ENCODE data around the gene DGKB.

The DGKB gene

DNA sequence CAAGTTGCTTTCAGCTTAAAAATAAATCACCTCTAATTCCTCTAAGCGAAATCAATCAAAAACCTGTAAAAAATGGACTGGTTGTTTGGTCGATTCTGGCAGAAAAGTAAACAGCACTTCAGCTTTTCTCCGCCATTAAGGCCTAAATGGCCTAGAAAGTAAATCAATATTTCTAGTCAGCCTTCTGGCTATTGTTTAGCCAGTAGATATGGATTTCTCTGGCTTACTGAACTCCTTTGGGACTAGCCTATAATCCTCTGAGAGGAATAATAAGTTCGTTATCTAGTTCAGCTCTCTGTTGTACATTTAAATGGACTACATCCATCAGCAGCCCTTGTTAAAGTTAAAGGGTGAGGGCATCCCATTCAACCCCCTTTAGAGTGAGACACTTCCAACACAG lies 513.0 kb downstream of the DGKB start:
- no peak for TF ChIP-seq ZFP30 (CRISPR knock-in tag; IDR thresholded peaks at IDR 0.05)
- no peak for TF ChIP-seq POU6F1 (CRISPR knock-in tag; IDR thresholded peaks at IDR 0.05; ENCODE audit: borderline replicate concordance, low read depth)
- no peak for TF ChIP-seq TSHZ2 (CRISPR knock-in tag; IDR thresholded peaks at IDR 0.05)
- no peak for TF ChIP-seq BACH2 (CRISPR knock-in tag; IDR thresholded peaks at IDR 0.05; ENCODE audit: borderline replicate concordance)
- no peak for TF ChIP-seq TOX (CRISPR knock-in tag; IDR thresholded peaks at IDR 0.05; ENCODE audit: borderline replicate concordance)
- no peak for TF ChIP-seq OSR1 (CRISPR knock-in tag; IDR thresholded peaks at IDR 0.05)
- no peak for TF ChIP-seq ZFP3 (CRISPR knock-in tag; IDR thresholded peaks at IDR 0.05)
- TF ChIP-seq TCF4 (CRISPR knock-in tag; IDR thresholded peaks at IDR 0.05; ENCODE audit: borderline replicate concordance) = no peak
- no peak for ATAC-seq

DNA sequence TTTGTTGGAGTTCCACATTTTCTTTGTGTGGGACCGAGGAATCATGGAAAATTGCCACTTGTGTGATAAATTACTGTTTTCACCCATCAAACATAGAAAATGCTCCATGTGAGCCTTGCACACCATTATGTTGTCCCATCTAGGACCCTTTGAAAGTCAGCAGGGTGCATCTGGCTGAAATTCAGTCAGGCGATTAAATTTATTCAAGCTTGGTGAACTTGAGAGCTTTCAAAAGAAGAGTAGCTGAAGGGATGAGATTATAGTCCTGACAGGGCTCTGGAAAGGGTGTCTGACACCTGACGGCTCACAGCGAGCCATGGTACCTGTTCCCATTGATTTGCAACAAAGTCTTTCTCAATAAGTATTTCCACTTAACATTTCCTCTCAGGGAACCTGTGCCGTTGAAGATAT lies 513.4 kb downstream of the DGKB start:
- no peak for ATAC-seq
- TF ChIP-seq TOX (CRISPR knock-in tag; IDR thresholded peaks at IDR 0.05; ENCODE audit: borderline replicate concordance) (no peak), CREB5 (CRISPR knock-in tag; IDR thresholded peaks at IDR 0.05; ENCODE audit: low read depth) (no peak), ZNF8 (CRISPR knock-in tag; IDR thresholded peaks at IDR 0.05) (no peak), CSRNP3 (CRISPR knock-in tag; IDR thresholded peaks at IDR 0.05) (no peak), SNAI2 (CRISPR knock-in tag; IDR thresholded peaks at IDR 0.05) (no peak), PPARA (CRISPR knock-in tag; IDR thresholded peaks at IDR 0.05; ENCODE audit: borderline replicate concordance) (no peak), OSR1 (CRISPR knock-in tag; IDR thresholded peaks at IDR 0.05) (no peak), ZFP30 (CRISPR knock-in tag; IDR thresholded peaks at IDR 0.05) (no peak), TCF4 (CRISPR knock-in tag; IDR thresholded peaks at IDR 0.05; ENCODE audit: borderline replicate concordance) (no peak), BACH2 (CRISPR knock-in tag; IDR thresholded peaks at IDR 0.05; ENCODE audit: borderline replicate concordance) (no peak), ZFP3 (CRISPR knock-in tag; IDR thresholded peaks at IDR 0.05) (no peak), ARNTL (CRISPR knock-in tag; IDR thresholded peaks at IDR 0.05; ENCODE audit: borderline replicate concordance, low read depth) (no peak), CSDC2 (CRISPR knock-in tag; IDR thresholded peaks at IDR 0.05) (no peak), TSHZ2 (CRISPR knock-in tag; IDR thresholded peaks at IDR 0.05) (no peak), GLIS3 (CRISPR knock-in tag; IDR thresholded peaks at IDR 0.05) (no peak), ZNF70 (CRISPR knock-in tag; IDR thresholded peaks at IDR 0.05) (no peak), ESRRG (CRISPR knock-in tag; IDR thresholded peaks at IDR 0.05) (no peak), ISL1 (CRISPR knock-in tag; IDR thresholded peaks at IDR 0.05) (no peak), ZC3H10 (CRISPR knock-in tag; IDR thresholded peaks at IDR 0.05) (no peak)
- TF ChIP-seq, protein P1, sequence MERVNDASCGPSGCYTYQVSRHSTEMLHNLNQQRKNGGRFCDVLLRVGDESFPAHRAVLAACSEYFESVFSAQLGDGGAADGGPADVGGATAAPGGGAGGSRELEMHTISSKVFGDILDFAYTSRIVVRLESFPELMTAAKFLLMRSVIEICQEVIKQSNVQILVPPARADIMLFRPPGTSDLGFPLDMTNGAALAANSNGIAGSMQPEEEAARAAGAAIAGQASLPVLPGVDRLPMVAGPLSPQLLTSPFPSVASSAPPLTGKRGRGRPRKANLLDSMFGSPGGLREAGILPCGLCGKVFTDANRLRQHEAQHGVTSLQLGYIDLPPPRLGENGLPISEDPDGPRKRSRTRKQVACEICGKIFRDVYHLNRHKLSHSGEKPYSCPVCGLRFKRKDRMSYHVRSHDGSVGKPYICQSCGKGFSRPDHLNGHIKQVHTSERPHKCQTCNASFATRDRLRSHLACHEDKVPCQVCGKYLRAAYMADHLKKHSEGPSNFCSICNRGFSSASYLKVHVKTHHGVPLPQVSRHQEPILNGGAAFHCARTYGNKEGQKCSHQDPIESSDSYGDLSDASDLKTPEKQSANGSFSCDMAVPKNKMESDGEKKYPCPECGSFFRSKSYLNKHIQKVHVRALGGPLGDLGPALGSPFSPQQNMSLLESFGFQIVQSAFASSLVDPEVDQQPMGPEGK (CRISPR knock-in tag; IDR thresholded peaks at IDR 0.05; ENCODE audit: borderline replicate concordance) = no peak

Data from SK-N-SH treated with all-trans-retinoic acid at 6 μM for 48 hours (cell line).